CMK (cell line): Measurements from ENCODE around the gene SCYGR4.
"Not testable (repeated sequence)": the region's sequence is repeated elsewhere in the genome, so short reads cannot be mapped to it uniquely, and the experiment has no call there.

Experiments
- DNase-seq: peaks from one replicate; pipeline ENCODE4 v3.0.0-alpha.2; 2010; ENCODE audit warnings: low read depth

Gene SCYGR4

GRCh38 chr2:227617316-227618230 is at the start of gene SCYGR4:
TSS of gene SCYGR4 (plus strand) at chr2:227617498. CDS start at chr2:227617498, 0 bp downstream.
- DNase-seq, result no peak

- DNase-seq, result no peak
Measured at GRCh38 chr2:227568852-227569169, 48.5 kb upstream of the SCYGR4 start.

GRCh38 chr2:227570615-227571014 is 46.7 kb upstream of the SCYGR4 start:
- DNase-seq, result no peak

- no peak for DNase-seq
Measured at GRCh38 chr2:227576110-227576509, 41.2 kb upstream of the SCYGR4 start.

GRCh38 chr2:227576812-227577211 is 40.5 kb upstream of the SCYGR4 start:
- no peak for DNase-seq

- no peak for DNase-seq
Measured at GRCh38 chr2:227577555-227577954, 39.7 kb upstream of the SCYGR4 start.

GRCh38 chr2:227578642-227579041 is 38.7 kb upstream of the SCYGR4 start:
- no peak for DNase-seq

GRCh38 chr2:227579791-227580190 is 37.5 kb upstream of the SCYGR4 start:
- no peak for DNase-seq

- no peak for DNase-seq
Measured at GRCh38 chr2:227582369-227582768, 34.9 kb upstream of the SCYGR4 start.

GRCh38 chr2:227592694-227593387 is 24.5 kb upstream of the SCYGR4 start:
- no peak for DNase-seq

- DNase-seq, result no peak
Measured at GRCh38 chr2:227595797-227596196, 21.5 kb upstream of the SCYGR4 start.

GRCh38 chr2:227597036-227597435 is 20.3 kb upstream of the SCYGR4 start:
- DNase-seq, result no peak

GRCh38 chr2:227597998-227598397 is 19.3 kb upstream of the SCYGR4 start:
- no peak for DNase-seq

- DNase-seq, result not testable (repeated sequence)
Measured at GRCh38 chr2:227598835-227599503, 18.3 kb upstream of the SCYGR4 start, which contains the start of gene SCYGR2. TSS of gene SCYGR2 (plus strand) at chr2:227598893. CDS start at chr2:227598893, 0 bp downstream.

GRCh38 chr2:227602358-227602757 is 14.9 kb upstream of the SCYGR4 start:
- no peak for DNase-seq

GRCh38 chr2:227606476-227606875 is 10.8 kb upstream of the SCYGR4 start:
- no peak for DNase-seq

GRCh38 chr2:227607941-227608340 is 9.4 kb upstream of the SCYGR4 start:
- no peak for DNase-seq

GRCh38 chr2:227608561-227609338 is 8.5 kb upstream of the SCYGR4 start:
- peak; percentile 8 for DNase-seq

- DNase-seq, result no peak
Measured at GRCh38 chr2:227610123-227610522, 7.2 kb upstream of the SCYGR4 start.

- DNase-seq, result no peak
Measured at GRCh38 chr2:227612546-227613271, 4.6 kb upstream of the SCYGR4 start.

- no peak for DNase-seq
Measured at GRCh38 chr2:227613272-227613660, 4.0 kb upstream of the SCYGR4 start.
